ENCODE results near the gene PEX10. TPM values are rescaled to one million over a fixed set of nuclear protein-coding genes. Genes with fewer than 3 reads are reported as not detected.

Gene PEX10
- total RNA-seq, 4 donors from 2014 or later, result 20.8 to 33.3 (median 23.9) TPM

DNA sequence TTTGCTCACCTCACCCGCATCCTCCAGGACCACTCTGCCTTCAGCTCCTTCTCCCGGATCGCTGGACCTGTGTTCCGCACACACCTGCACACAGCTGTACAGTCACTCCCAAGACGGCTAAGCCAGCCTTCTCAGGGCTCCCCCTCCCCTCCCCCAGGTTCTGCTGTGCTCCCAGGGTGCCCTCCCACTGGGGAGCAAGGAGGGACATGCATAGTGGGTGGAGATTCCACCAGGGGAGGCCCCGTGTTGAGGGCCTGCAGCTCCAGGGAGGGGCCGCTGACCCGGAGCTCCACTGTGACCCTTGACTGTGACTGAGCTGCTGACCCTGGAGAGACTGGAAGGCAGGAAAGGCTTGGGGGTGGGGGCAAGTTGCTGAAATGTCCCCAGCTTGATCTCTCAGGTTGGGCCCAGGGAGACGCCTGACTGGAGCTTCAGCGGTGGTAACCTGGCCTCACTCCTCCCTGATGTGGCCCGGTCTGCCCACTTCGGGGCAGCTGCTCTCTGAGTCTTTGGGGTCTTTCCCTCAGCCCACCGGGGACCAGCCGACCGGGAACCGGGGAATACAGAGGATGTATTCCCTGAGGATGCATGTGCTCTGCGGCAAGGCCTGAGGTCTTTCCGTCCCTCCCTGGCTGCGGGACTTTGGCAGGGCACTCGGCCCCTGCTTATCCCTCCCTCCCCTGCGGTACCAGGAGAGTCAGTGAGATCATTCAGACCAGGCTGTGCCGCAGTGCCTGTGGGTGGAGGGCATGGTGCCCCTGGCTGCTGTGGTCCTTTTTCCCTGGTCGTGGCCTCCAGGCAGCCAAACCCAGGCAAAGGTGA, 35.1 kb upstream of the PEX10 start:
- TF ChIP-seq, protein P1, sequence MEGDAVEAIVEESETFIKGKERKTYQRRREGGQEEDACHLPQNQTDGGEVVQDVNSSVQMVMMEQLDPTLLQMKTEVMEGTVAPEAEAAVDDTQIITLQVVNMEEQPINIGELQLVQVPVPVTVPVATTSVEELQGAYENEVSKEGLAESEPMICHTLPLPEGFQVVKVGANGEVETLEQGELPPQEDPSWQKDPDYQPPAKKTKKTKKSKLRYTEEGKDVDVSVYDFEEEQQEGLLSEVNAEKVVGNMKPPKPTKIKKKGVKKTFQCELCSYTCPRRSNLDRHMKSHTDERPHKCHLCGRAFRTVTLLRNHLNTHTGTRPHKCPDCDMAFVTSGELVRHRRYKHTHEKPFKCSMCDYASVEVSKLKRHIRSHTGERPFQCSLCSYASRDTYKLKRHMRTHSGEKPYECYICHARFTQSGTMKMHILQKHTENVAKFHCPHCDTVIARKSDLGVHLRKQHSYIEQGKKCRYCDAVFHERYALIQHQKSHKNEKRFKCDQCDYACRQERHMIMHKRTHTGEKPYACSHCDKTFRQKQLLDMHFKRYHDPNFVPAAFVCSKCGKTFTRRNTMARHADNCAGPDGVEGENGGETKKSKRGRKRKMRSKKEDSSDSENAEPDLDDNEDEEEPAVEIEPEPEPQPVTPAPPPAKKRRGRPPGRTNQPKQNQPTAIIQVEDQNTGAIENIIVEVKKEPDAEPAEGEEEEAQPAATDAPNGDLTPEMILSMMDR (IDR thresholded peaks at IDR 0.05), result no peak
- no peak for DNase-seq (ENCODE audit: low spot score)
- no peak for ATAC-seq (ENCODE audit: low FRiP score)

DNA sequence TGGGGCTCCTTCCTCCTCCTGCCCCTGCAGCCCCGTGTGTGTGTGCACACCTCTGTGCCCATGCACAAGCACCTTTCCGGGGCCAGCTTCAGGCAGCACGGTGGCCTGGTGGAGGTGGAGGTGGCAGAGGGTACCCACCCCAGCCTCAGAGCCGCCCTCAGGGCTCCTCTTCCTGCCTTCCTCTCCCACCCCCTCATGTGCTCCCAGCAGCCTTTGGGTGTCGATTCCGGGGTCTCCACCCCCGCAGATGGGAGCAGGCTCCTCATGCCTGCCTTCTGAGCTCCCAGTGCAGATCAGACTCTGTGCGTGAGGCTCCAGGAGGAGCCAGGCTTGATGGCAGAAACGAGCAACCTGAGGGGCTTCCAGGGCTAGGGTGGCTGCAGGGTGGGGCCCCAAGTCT, 34.5 kb upstream of the PEX10 start:
- TF ChIP-seq, protein P1 (IDR thresholded peaks at IDR 0.05), result no peak
- no peak for DNase-seq (ENCODE audit: low spot score)
- ATAC-seq (ENCODE audit: low FRiP score), result no peak

DNA sequence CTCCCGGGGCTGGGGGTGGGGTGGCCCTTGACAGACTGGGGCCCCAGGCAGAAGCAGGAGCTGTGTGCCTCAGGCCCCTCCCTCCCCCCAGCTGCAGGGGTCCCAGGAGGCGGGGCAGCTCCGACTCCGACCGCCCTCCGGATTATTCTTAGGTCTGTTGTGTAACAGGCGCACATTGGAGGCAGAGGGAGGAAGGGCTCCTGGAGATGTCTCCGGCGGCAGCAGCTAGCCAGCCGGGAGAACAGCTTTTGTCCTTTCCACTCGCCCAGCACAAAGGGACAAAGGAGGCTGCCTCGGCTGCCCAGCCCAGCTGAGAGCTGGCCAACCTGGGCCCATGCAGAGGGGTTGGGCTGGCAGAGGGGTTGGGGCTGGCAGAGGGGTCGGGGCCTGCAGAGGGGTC, 34.0 kb upstream of the PEX10 start:
- DNase-seq (ENCODE audit: low spot score) (no peak), ATAC-seq (ENCODE audit: low FRiP score) (no peak)
- TF ChIP-seq, protein P1 (IDR thresholded peaks at IDR 0.05), result no peak

DNA sequence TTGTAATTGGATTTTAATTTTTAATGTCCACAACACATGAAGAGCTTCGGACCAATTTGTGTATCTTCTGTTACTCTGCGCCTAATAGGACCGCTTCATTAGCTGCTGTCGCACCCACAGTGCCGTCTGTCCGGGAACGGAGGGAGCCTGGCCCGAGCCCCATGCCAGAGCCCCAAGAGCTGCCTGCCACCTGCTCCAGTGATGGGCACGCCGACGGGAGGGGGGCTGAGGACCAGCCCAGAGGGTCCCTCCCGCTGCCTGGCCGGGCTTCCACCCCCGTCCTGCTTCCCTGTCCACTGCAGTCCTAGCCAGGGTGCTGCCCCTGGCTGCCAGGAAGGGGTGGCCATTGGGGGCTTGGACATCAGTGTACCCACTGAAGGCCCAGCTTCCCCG, 33.5 kb upstream of the PEX10 start:
- ATAC-seq (ENCODE audit: low FRiP score), result no peak

DNA sequence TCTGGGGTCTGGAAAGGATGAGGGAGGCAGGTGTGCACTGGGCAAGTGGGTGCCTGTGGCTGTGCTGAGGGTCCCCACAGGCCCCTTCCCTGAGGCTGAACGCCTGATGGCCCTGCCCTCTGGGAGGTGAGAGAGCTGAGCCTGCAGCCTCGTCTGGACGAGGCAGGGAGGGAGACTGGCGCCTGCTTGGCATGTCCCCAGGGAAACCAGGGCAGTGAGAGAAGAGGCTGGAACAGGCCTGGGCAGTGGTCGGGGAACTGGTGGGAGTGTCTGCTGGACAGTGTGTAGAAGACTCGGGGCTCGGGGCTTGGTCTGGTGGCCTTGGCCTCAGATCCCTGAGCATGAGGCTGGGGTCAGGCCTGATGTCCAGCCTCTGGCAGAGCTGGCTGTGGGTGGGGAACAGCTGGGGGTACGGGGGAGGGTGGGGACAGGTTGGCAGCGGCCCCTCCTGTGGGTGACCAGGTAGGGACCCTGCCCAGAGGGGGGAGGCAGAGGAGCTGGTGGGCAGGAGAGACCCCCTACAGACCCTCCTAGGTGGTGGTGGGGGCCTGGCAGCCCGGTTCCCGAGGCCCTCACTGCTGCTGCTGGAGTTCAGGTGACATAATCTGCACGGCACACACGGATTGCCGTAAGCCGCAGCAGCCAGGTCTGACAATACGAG, 32.9 kb upstream of the PEX10 start:
- no peak for ATAC-seq (ENCODE audit: low FRiP score)
- DNase-seq (ENCODE audit: low spot score), result no peak
- TF ChIP-seq, protein P1 (IDR thresholded peaks at IDR 0.05), result no peak

More for the DNA sequence above, 33.5 kb upstream of the PEX10 start:
- DNase-seq (ENCODE audit: low spot score), result no peak
- TF ChIP-seq, protein P1 (IDR thresholded peaks at IDR 0.05), result no peak

DNA sequence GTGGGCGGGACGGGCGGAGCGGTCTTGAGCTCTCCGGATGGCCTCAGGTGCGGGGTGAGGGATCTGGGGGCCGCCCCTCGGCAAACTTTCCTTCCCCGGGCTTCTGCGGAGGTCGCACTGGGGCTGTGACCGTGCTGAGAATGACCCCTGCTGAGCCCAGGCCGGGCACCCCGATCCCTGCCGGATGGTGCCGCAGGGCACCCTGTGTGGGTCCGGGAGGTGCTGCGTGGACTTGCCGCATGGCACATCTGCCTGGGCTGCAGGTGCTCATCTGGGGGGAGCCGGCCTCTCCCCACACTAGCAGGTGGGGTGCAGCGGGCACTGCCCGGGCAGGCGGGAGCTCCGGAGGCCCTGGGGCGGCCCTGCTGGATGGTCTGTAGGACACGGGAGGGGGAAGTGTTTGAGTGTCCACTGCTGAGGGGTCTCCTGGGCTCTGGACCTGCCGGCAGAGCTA, 31.8 kb upstream of the PEX10 start:
- no peak for DNase-seq (ENCODE audit: low spot score)
- TF ChIP-seq, protein P1 (IDR thresholded peaks at IDR 0.05), result no peak
- ATAC-seq (ENCODE audit: low FRiP score), result no peak

All from omental fat pad (tissue), 4 donors.